ENCODE data around the gene RNASE1. TPM values are rescaled to one million over a fixed set of nuclear protein-coding genes. Genes with fewer than 3 reads are reported as not detected.
"Not testable (repeated sequence)": the region's sequence is repeated elsewhere in the genome, so short reads cannot be mapped to it uniquely, and the experiment has no call there.

The RNASE1 gene
- total and polyA plus RNA-seq, 2 donors (not counting 1 experiment from before 2014, with no cell fraction given), result 0.25 to 0.81 TPM

DNA sequence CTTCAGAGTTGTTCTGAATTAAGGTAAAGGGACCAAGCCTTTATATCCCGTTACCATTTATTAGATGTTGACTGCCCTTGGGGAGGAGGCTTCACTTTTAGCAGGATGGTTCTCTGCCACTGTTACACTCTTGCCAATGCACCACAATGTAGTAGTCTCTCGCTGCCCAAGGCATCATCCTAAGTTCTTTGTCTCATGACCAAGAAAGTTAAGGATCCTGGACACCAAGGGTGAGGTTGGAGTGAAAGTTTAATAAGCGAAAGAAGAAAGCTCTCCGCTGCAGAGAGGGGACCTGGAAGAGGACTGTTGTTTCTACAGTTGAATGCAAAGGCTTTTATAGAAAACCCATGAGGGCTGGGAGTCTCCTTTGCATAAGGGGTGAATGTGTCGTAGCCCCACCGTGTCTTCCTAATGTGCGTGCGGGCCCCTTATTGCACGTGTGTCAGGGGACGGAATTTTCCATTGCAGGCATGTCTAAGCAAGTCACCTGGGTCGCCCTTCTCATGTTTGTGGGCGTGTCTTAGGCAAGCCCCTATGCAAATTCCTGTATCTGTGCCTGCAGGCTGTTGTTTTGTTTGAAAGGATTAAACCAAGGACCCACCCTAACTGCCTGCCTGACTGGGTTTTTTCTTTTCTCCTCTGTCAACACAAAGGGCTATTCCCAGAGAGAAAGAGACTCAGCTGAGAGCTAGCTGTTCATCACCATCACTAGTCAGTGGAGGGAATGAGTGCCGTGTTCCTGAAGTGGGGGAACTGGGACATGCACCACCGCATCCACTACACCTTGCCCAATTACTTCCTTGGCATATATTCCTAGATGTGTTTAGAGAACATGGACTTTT lies 17.6 kb upstream of the RNASE1 start:
- Histone ChIP-seq H3K4me1 (ENCODE audit: control insufficient read depth in 2 of 2, insufficient read depth in 2 of 2, low read length in 2 of 2) (peaks cover 24 to 26% of the 10 kb centered on the region in 2 donors), H3K9me3 (ENCODE audit: control extremely low read depth in 1 of 3, control insufficient read depth in 2 of 3, insufficient read depth in 1 of 3, low read length in 2 of 3) (peaks cover 0 to 5% (median 0%) of the 10 kb centered on the region in 3 donors), H3K4me2 (replicated peaks; ENCODE audit: low read depth, low read length, poor library complexity, severe bottlenecking) (no peak overlapping the region), H2AFZ (ENCODE audit: insufficient read depth, low read depth, low read length, poor library complexity, severe bottlenecking) (no peak overlapping the region), H3K79me2 (ENCODE audit: control insufficient read depth, insufficient read depth, low read length) (no peaks in the 10 kb centered on the region), H3K9ac (ENCODE audit: low read length) (no peak overlapping the region), H3K27me3 (replicated peaks in 1 of 4; ENCODE audit: control extremely low read depth in 1 of 4, control insufficient read depth in 3 of 4, insufficient read depth in 4 of 4, low read length in 3 of 4) (no peaks in the 10 kb centered on the region), H3K36me3 (replicated peaks in 1 of 2; ENCODE audit: control extremely low read depth in 1 of 2, control insufficient read depth in 1 of 2, extremely low read depth in 1 of 2, insufficient read depth in 2 of 2, low read length in 1 of 2) (no peaks in the 10 kb centered on the region), H4K20me1 (ENCODE audit: control insufficient read depth, insufficient read depth, low read length, poor library complexity, severe bottlenecking) (no peaks in the 10 kb centered on the region), H3K4me3 (ENCODE audit: control extremely low read depth in 1 of 5, extremely low read depth in 1 of 5, insufficient read depth in 1 of 5, low read depth in 2 of 5, low read length in 4 of 5) (no peak overlapping the region), H3K27ac (ENCODE audit: low read length in 2 of 2) (no peak overlapping the region)
- POLR2A ChIA-PET, result no interaction called here
- TF ChIP-seq CTCF (IDR thresholded peaks at IDR 0.05) (no peak), EZH2 (IDR thresholded peaks at IDR 0.05; ENCODE audit: borderline replicate concordance, insufficient read depth, low read depth, low read length, poor library complexity, severe bottlenecking) (no peak)
- peaks cover 22% of the 10 kb centered on the region for H3K27me3 Mint-ChIP-seq
- peaks cover 34% of the 10 kb centered on the region for H3K4me1 Mint-ChIP-seq
- intact Hi-C loops (cut with micrococcal nuclease), result no loop called here
- WGBS (ENCODE audit: insufficient coverage), result 77% methylated on average over 9 of the region's 14 CpGs
- no peak overlapping the region for H3K27ac Mint-ChIP-seq
- H3K4me3 Mint-ChIP-seq, result no peak overlapping the region
- CTCF ChIA-PET, result interaction anchor here (2.3 kb wide), 1 partner anchor 36 kb away, joined by 10 read pairs; no protein-coding TSS in a partner anchor
- H3K9me3 Mint-ChIP-seq (ENCODE audit: insufficient read depth), result peaks cover 2% of the 10 kb centered on the region
- no peak for ATAC-seq (ENCODE audit: low read depth)
- DNase-seq, result no peak

DNA sequence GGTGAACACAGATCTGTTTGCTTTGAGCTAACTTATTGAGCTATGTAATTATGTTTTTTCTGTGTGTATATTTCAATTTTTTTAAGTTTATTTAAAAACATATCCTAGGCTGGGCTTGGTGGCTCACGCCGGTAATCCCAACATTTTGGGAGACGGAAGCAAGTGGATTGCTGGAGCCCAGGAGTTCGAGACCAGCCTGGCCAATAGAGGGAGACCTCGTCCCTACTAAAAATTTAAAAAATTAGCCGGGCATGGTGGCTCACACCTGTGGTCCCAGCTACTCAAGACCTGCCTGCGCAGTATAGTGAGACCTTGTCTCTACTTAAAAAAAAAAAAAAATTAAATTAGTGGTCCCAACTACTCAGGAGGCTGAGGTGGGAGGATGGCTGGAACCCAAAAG lies 16.2 kb upstream of the RNASE1 start:
- intact Hi-C loops (cut with micrococcal nuclease), result no loop called here
- H3K4me3 Mint-ChIP-seq, result no peak overlapping the region
- H3K27me3 Mint-ChIP-seq, result peaks cover 18% of the 10 kb centered on the region
- Histone ChIP-seq H2AFZ (ENCODE audit: insufficient read depth, low read depth, low read length, poor library complexity, severe bottlenecking) (no peak overlapping the region), H3K9ac (ENCODE audit: low read length) (no peak overlapping the region), H3K27me3 (replicated peaks in 1 of 4; ENCODE audit: control extremely low read depth in 1 of 4, control insufficient read depth in 3 of 4, insufficient read depth in 4 of 4, low read length in 3 of 4) (no peaks in the 10 kb centered on the region), H3K79me2 (ENCODE audit: control insufficient read depth, insufficient read depth, low read length) (no peaks in the 10 kb centered on the region), H3K4me2 (replicated peaks; ENCODE audit: low read depth, low read length, poor library complexity, severe bottlenecking) (no peak overlapping the region), H3K36me3 (replicated peaks in 1 of 2; ENCODE audit: control extremely low read depth in 1 of 2, control insufficient read depth in 1 of 2, extremely low read depth in 1 of 2, insufficient read depth in 2 of 2, low read length in 1 of 2) (no peaks in the 10 kb centered on the region), H3K4me3 (ENCODE audit: control extremely low read depth in 1 of 5, extremely low read depth in 1 of 5, insufficient read depth in 1 of 5, low read depth in 2 of 5, low read length in 4 of 5) (no peak overlapping the region), H4K20me1 (ENCODE audit: control insufficient read depth, insufficient read depth, low read length, poor library complexity, severe bottlenecking) (no peaks in the 10 kb centered on the region), H3K4me1 (ENCODE audit: control insufficient read depth in 2 of 2, insufficient read depth in 2 of 2, low read length in 2 of 2) (peaks cover 24 to 26% of the 10 kb centered on the region in 2 donors), H3K27ac (ENCODE audit: low read length in 2 of 2) (no peak overlapping the region), H3K9me3 (ENCODE audit: control extremely low read depth in 1 of 3, control insufficient read depth in 2 of 3, insufficient read depth in 1 of 3, low read length in 2 of 3) (peaks cover 0 to 5% (median 0%) of the 10 kb centered on the region in 3 donors)
- DNase-seq, result no peak
- no peak for TF ChIP-seq CTCF (IDR thresholded peaks at IDR 0.05)
- no peak for TF ChIP-seq EZH2 (IDR thresholded peaks at IDR 0.05; ENCODE audit: borderline replicate concordance, insufficient read depth, low read depth, low read length, poor library complexity, severe bottlenecking)
- 93% methylated on average over 4 of the region's 7 CpGs for WGBS (ENCODE audit: insufficient coverage)
- ChIA-PET POLR2A (no interaction called here), CTCF (interaction anchor here (0.9 to 2.3 kb wide), 2 partner anchors 37 to 122 kb away, joined by 5 to 10 read pairs; no protein-coding TSS in a partner anchor)
- H3K9me3 Mint-ChIP-seq (ENCODE audit: insufficient read depth), result peaks cover 2% of the 10 kb centered on the region
- H3K4me1 Mint-ChIP-seq, result peaks cover 34% of the 10 kb centered on the region
- H3K27ac Mint-ChIP-seq, result no peak overlapping the region
- no peak for ATAC-seq (ENCODE audit: low read depth)

DNA sequence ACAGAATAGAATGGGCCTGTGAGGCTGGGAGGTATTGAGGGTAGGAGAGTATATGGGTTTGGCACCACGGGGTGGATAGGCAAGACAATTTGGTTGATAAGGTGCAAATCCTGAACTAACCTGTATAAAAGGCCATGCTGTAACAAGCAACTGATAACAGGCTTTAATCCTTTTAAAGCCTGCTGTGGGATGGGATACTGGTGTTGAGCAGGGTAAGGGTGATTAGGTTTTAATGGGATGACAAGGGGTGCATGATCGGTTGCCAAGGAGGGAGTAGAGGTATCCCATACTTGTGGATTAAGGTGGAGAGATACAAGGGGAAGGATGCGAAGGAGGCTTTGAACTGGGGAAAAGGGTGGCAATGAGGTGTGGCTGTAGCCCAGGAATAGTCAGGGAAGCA lies 13.3 kb upstream of the RNASE1 start:
- DNase-seq; H3K27me3 Mint-ChIP-seq; H3K9me3 ChIP-seq (ENCODE audit: control extremely low read depth in 1 of 3, control insufficient read depth in 2 of 3, insufficient read depth in 1 of 3, low read length in 2 of 3); POLR2A ChIA-PET; H3K4me2 ChIP-seq (replicated peaks; ENCODE audit: low read depth, low read length, poor library complexity, severe bottlenecking); H3K4me3 ChIP-seq (ENCODE audit: control extremely low read depth in 1 of 5, extremely low read depth in 1 of 5, insufficient read depth in 1 of 5, low read depth in 2 of 5, low read length in 4 of 5); H3K9me3 Mint-ChIP-seq (ENCODE audit: insufficient read depth); H4K20me1 ChIP-seq (ENCODE audit: control insufficient read depth, insufficient read depth, low read length, poor library complexity, severe bottlenecking); H2AFZ ChIP-seq (ENCODE audit: insufficient read depth, low read depth, low read length, poor library complexity, severe bottlenecking); H3K79me2 ChIP-seq (ENCODE audit: control insufficient read depth, insufficient read depth, low read length); H3K9ac ChIP-seq (ENCODE audit: low read length); H3K36me3 ChIP-seq (replicated peaks in 1 of 2; ENCODE audit: control extremely low read depth in 1 of 2, control insufficient read depth in 1 of 2, extremely low read depth in 1 of 2, insufficient read depth in 2 of 2, low read length in 1 of 2); intact Hi-C loops (cut with micrococcal nuclease); H3K27me3 ChIP-seq (replicated peaks in 1 of 4; ENCODE audit: control extremely low read depth in 1 of 4, control insufficient read depth in 3 of 4, insufficient read depth in 4 of 4, low read length in 3 of 4); ATAC-seq (ENCODE audit: low read depth): not testable (repeated sequence)
- peak overlapping the region in 1 of 2 donors; percentile 88 for H3K27ac ChIP-seq (ENCODE audit: low read length in 2 of 2)
- H3K4me1 ChIP-seq (ENCODE audit: control insufficient read depth in 2 of 2, insufficient read depth in 2 of 2, low read length in 2 of 2), result peaks cover 24 to 26% of the 10 kb centered on the region in 2 donors
- Mint-ChIP-seq H3K27ac (peak overlapping the region; percentile 96), H3K4me3 (peak overlapping the region; percentile 4), H3K4me1 (peaks cover 34% of the 10 kb centered on the region)
- CTCF ChIA-PET, result interaction anchor here (0.7 to 1.2 kb wide), 2 partner anchors 51 to 155 kb away, joined by 3 read pairs; no protein-coding TSS in a partner anchor
- WGBS (ENCODE audit: insufficient coverage), result 89% methylated on average over 3 of the region's 3 CpGs

Data from B cell (primary cell).